Bronchial epithelial cell (primary cell): Measurements from ENCODE around the gene CAPRIN2. TPM values are rescaled to one million over a fixed set of nuclear protein-coding genes. Genes with fewer than 3 reads are reported as not detected.

Experiments
- DNase-seq: peaks from one replicate; pipeline ENCODE4 v3.0.0-alpha.2; 2010; ENCODE audit warnings: low read depth
- FAIRE-seq: peaks from 2 replicates; lab custom pipeline; 2011; peaks lifted over from hg19 to GRCh38; lab: Jason Lieb, UNC
- H3K27me3 ChIP-seq: 2 replicates; pipeline ENCODE4 v1.5.1; 2011; ENCODE audit warnings: low read length; ENCODE audit not compliant: control insufficient read depth, insufficient read depth
- H3K36me3 ChIP-seq: 2 replicates; pipeline ENCODE4 v1.5.1; 2011; ENCODE audit warnings: low read length; ENCODE audit not compliant: control insufficient read depth, insufficient read depth
- H3K4me3 ChIP-seq: 2 replicates; pipeline ENCODE4 v1.5.1; 2011; ENCODE audit warnings: mild to moderate bottlenecking, low read depth, low read length, control low read depth
- total RNA-seq: library from RNA; depleted of rRNA; stranded (reverse); fragments of >200 nt; gene quantifications from 2 replicates; pipeline ENCODE4 v1.2.1, GENCODE V29; 2014
- TF ChIP-seq, protein P1 (sequence below): IDR thresholded peaks from 2 replicates; pipeline ENCODE4 v1.5.1; 2011; ENCODE audit warnings: mild to moderate bottlenecking, moderate library complexity, low read length, control low read depth, inconsistent platforms; ENCODE audit not compliant: insufficient read depth, severe bottlenecking

CAPRIN2 gene
- total RNA-seq, 1 donor from 2014 or later, result 31.9 TPM

DNA sequence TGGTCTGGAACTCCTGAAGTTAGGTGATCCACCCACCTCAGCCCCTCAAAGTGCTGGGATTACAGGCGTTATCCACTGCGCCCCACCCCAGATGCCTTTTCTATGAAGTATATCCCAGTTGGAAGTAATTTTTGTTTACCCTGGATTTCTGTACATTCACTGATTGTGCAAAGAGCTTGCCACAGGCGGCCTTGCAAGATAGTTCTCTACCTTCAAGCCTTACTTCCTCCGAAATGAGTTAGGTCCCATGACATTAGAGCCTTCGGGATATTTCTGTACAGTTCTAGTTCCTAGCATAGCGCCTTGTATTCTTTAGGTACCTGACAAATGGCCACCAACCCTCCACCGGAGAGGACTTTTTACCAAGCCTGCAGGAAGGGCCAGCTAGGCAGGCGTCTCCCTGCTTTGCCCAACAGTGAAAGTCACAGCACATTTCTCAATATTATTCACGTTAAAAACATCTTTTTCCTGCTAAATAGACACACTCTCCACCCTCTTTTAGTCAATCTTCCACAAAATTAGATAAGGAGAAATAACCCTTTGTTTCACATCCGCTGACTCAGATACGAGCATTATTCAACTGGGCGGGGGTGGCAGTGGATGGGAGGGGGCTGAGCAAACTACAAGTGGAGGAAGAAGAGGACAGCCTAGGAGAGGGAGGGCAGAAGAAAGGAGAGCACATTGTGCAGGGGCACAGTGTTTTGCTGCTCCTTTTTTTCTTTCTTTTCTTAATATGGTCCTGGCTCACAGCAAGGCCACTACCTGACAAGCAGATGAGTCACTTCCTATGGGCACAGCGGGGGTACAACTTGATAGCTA is 40.0 kb upstream of the CAPRIN2 start:
- Histone ChIP-seq H3K4me3 (peak overlapping the region; percentile 76), H3K36me3 (no peaks in the 10 kb centered on the region), H3K27me3 (no peaks in the 10 kb centered on the region)
- DNase-seq, result peak; percentile 94
- TF ChIP-seq, protein P1, sequence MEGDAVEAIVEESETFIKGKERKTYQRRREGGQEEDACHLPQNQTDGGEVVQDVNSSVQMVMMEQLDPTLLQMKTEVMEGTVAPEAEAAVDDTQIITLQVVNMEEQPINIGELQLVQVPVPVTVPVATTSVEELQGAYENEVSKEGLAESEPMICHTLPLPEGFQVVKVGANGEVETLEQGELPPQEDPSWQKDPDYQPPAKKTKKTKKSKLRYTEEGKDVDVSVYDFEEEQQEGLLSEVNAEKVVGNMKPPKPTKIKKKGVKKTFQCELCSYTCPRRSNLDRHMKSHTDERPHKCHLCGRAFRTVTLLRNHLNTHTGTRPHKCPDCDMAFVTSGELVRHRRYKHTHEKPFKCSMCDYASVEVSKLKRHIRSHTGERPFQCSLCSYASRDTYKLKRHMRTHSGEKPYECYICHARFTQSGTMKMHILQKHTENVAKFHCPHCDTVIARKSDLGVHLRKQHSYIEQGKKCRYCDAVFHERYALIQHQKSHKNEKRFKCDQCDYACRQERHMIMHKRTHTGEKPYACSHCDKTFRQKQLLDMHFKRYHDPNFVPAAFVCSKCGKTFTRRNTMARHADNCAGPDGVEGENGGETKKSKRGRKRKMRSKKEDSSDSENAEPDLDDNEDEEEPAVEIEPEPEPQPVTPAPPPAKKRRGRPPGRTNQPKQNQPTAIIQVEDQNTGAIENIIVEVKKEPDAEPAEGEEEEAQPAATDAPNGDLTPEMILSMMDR, result no peak
- no peak for FAIRE-seq

DNA sequence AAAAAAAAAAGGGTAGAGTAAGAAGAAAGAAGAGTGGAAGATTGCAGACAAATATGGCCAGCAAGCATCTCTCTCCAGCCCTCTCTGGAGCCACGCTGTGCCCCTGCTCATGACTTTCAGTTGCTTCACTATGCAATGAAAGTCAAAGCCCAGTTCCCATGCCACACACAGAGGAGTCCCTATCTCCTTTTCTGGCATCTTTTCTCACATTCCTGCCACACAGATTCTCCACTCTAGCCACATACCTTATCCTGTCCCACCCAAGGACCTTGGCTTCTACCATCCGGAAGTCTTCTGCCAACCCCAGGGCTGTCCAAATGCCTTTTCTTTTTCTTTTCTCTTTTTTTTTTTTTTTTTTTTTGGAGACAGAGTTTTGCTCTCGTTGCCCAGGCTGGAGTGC is 39.3 kb upstream of the CAPRIN2 start:
- Histone ChIP-seq H3K36me3 (no peaks in the 10 kb centered on the region), H3K4me3 (no peak overlapping the region), H3K27me3 (no peaks in the 10 kb centered on the region)
- TF ChIP-seq, protein P1, result no peak
- FAIRE-seq (no peak), DNase-seq (no peak)

DNA sequence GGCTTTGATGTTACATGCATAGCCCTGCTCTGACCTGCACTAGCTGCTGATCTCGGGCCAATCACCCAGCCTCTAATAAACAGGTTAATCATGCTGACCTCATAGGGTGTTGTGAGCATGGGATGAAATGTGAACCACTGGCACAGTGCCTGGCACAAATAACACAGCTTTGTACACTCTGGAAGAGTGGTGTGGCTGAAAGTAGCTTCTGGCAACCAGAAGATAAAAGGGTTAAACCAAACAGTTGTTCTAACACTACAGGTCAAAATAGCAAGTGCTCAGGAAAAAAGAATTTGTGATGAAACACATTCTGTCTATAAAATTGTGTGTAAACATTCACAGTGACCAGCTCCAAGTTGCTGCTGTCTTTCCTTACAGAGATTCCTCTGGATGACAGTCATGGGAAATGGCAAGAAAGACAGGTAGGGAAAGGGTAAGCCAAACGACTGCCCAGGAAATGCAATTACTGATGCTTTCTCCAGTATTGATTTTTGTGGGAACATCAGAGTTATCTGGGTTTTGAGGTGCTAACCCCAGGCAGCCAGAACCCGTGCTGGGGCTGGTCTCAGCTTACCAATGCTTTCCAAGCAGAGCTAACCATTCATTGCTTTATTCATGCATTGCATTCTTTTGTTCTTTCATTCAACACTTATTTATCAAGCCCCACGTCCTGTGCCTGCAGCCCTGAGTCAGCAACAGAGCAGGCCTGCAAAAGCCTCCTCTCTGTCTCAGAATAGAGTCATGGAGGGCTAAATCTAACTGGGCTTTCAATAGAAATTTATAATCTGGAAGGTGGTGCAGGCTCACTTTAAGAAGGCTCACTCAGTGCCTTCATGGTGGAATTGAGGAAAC is 38.1 kb upstream of the CAPRIN2 start:
- FAIRE-seq (peak; percentile 47), DNase-seq (peak; percentile 92)
- TF ChIP-seq, protein P1, result no peak
- Histone ChIP-seq H3K4me3 (no peak overlapping the region), H3K27me3 (no peaks in the 10 kb centered on the region), H3K36me3 (no peaks in the 10 kb centered on the region)

DNA sequence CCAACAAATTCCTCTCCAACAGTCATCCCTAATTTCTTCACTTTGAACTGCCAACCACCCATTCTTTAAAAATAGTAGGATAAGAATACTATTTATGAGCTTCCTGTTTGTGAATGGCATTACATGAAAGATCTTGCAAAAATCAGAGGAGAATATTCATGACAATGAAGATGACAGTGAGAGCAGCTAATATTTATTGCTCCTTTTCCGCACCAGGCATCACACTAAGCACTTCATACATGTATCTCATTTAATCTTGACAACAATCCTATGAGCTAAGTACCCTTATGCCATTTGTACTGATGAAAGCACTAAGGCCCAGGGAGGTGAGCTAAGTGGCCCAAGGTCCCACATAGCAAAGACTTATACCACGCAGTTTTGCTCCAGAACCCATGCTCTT is 37.3 kb upstream of the CAPRIN2 start:
- Histone ChIP-seq H3K27me3 (no peaks in the 10 kb centered on the region), H3K4me3 (no peak overlapping the region), H3K36me3 (no peaks in the 10 kb centered on the region)
- TF ChIP-seq, protein P1, result no peak
- DNase-seq, result no peak
- no peak for FAIRE-seq

DNA sequence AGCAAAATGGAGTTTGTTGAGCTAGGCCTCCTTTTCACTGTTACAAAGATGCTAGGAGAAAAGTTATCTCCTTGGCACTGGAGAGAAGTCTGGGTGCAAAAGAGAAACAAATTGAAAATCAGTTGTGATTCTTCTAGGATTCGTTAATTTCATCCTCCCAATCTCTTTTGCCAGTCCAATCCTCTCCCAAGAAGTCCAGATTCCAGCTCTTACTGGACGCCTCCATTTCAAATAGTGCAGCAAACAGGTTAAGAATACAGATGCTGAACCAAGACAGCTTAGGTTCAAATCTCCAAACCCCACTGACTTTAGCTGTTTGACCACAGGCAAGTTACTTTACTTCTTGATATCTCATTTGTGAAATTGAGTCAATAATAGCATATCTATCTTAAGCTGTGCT is 34.0 kb upstream of the CAPRIN2 start:
- FAIRE-seq, result no peak
- H3K4me3 ChIP-seq, result no peak overlapping the region
- TF ChIP-seq, protein P1, result no peak
- H3K27me3 ChIP-seq, result no peaks in the 10 kb centered on the region
- no peaks in the 10 kb centered on the region for H3K36me3 ChIP-seq
- DNase-seq, result no peak
